ENCODE data around the gene SHISAL1. TPM values are rescaled to one million over a fixed set of nuclear protein-coding genes. Genes with fewer than 3 reads are reported as not detected.
"Not testable (repeated sequence)": the region's sequence is repeated elsewhere in the genome, so short reads cannot be mapped to it uniquely, and the experiment has no call there.

SHISAL1 gene
- total RNA-seq, 1 donor from 2014 or later = 7.6 TPM

DNA sequence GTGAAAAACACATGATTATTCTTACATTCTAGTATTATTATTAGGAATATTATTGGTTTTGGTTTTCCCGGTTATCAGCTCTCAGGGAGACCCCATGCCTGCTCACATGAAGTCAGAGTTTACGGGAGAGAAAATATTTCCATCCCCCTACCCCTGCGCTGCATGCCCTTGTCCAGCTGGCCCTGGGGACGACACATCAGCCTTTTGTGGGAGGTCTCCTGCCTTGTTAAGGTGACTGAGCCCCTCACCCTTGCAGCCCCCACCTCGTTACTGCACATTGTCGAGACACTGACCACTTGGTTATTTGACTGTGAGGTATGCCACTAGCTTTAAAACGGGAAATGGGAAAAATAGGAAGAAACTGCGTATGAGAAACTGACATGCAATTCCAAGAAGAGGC lies 69.0 kb downstream of the SHISAL1 start:
- Histone ChIP-seq H3K27me3 (no peaks in the 10 kb centered on the region), H3K36me3 (no peaks in the 10 kb centered on the region), H3K27ac (no peak overlapping the region), H3K4me1 (no peaks in the 10 kb centered on the region), H3K4me3 (no peak overlapping the region), H3K9me3 (no peaks in the 10 kb centered on the region)
- intact Hi-C loops (cut with DNase I) = no loop called here
- DNase-seq (ENCODE audit: extremely low spot score in 2 of 2) = no peak
- TF ChIP-seq POLR2A (IDR thresholded peaks at IDR 0.05) (no peak), POLR2AphosphoS5 (IDR thresholded peaks at IDR 0.05; ENCODE audit: insufficient read depth in 1 of 2, low read depth in 1 of 2) (no peak)
- TF ChIP-seq, protein P1, sequence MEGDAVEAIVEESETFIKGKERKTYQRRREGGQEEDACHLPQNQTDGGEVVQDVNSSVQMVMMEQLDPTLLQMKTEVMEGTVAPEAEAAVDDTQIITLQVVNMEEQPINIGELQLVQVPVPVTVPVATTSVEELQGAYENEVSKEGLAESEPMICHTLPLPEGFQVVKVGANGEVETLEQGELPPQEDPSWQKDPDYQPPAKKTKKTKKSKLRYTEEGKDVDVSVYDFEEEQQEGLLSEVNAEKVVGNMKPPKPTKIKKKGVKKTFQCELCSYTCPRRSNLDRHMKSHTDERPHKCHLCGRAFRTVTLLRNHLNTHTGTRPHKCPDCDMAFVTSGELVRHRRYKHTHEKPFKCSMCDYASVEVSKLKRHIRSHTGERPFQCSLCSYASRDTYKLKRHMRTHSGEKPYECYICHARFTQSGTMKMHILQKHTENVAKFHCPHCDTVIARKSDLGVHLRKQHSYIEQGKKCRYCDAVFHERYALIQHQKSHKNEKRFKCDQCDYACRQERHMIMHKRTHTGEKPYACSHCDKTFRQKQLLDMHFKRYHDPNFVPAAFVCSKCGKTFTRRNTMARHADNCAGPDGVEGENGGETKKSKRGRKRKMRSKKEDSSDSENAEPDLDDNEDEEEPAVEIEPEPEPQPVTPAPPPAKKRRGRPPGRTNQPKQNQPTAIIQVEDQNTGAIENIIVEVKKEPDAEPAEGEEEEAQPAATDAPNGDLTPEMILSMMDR (IDR thresholded peaks at IDR 0.05) = no peak

DNA sequence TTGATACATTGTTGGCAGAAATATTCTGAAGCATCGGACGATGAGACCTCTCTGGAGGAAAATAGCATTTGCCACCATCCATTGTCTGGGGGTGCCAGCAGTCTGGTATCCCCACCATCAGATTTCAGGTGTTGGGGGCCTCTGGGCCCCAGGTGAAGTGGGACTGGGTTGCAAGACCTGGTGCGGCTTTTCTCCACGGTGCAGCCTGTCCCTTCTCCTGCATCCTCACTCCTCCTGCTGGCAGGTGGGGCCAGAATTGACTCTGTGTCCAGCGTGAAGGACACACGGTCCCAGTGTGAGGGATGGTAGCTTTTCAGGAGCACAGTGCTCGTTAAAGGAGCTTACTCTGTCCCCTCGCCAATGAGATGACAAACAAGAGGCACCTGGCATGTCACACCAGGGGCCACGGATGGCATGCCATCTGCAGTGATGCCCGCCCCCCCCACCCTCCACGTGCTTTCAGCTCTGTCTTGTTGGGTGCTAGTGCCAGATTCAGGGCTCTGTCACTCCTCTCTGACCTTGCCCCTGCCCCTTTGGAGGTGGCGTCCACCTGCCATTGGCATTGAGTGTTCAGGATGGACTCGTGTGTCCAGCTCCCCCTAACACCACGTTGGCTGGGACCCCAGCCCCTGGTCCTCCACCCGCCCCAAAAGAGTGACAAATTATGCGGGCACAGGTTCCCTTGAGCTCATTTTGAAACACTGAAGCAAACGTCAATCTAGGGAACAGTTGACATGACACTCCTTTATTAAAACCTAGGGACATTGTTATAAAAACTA lies 69.6 kb downstream of the SHISAL1 start:
- Histone ChIP-seq H3K36me3 (no peaks in the 10 kb centered on the region), H3K9me3 (no peaks in the 10 kb centered on the region), H3K27ac (no peak overlapping the region), H3K4me1 (no peaks in the 10 kb centered on the region), H3K4me3 (no peak overlapping the region), H3K27me3 (no peaks in the 10 kb centered on the region)
- TF ChIP-seq, protein P1 (IDR thresholded peaks at IDR 0.05) = no peak
- no peak for TF ChIP-seq POLR2AphosphoS5 (IDR thresholded peaks at IDR 0.05; ENCODE audit: insufficient read depth in 1 of 2, low read depth in 1 of 2)
- no peak for TF ChIP-seq POLR2A (IDR thresholded peaks at IDR 0.05)
- DNase-seq (ENCODE audit: extremely low spot score in 2 of 2) = peak; percentile 72 to 89
- intact Hi-C loops (cut with DNase I) = no loop called here

DNA sequence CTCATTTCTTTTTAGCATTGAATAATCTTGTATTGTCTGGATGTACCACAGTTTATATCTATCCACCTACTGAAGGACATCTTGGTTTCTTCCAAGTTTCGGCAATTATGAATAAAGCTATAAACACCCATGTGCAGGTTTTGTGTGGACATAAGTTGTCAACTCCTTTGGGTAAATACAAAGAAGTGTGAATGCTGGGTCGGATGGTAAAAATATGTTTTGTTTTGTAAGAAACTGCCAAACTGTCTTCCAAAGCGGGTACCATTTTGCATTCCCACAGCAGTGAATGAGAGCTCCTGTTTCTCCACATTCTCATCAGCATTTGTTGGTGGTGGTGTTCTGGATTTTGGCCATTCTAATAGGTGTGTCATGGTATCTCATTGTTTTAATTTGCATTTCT lies 71.6 kb downstream of the SHISAL1 start:
- H3K4me1 ChIP-seq; H3K27ac ChIP-seq; H3K36me3 ChIP-seq; intact Hi-C loops (cut with DNase I); H3K9me3 ChIP-seq; H3K4me3 ChIP-seq; H3K27me3 ChIP-seq; DNase-seq (ENCODE audit: extremely low spot score in 2 of 2): not testable (repeated sequence)

DNA sequence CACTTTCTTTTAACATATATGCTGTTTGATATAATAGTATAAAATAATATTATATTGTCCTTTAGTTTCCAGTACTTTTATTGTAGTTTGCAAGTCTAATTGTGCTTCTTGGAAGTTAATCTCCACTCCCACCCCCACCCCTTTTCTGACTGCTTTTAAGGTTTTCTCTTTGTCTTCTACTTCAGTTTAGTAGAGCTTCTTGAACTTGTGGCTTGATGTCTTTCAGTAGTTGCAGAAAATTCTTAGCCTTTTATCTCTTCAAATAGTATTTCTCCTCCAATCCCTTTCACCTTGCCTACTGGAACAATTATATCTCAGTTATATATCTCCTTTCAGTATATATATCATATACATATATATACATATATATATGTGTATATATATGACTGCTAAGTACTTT lies 75.5 kb downstream of the SHISAL1 start:
- H3K4me1 ChIP-seq = no peaks in the 10 kb centered on the region
- no peak for DNase-seq (ENCODE audit: extremely low spot score in 2 of 2)
- no peak overlapping the region for H3K4me3 ChIP-seq
- H3K9me3 ChIP-seq = no peaks in the 10 kb centered on the region
- H3K27me3 ChIP-seq = no peaks in the 10 kb centered on the region
- H3K36me3 ChIP-seq = no peaks in the 10 kb centered on the region
- intact Hi-C loops (cut with DNase I) = no loop called here
- H3K27ac ChIP-seq = no peak overlapping the region
- no peak for TF ChIP-seq POLR2AphosphoS5 (IDR thresholded peaks at IDR 0.05; ENCODE audit: insufficient read depth in 1 of 2, low read depth in 1 of 2)
- TF ChIP-seq POLR2A (IDR thresholded peaks at IDR 0.05) = no peak
- TF ChIP-seq, protein P1 (IDR thresholded peaks at IDR 0.05) = no peak

DNA sequence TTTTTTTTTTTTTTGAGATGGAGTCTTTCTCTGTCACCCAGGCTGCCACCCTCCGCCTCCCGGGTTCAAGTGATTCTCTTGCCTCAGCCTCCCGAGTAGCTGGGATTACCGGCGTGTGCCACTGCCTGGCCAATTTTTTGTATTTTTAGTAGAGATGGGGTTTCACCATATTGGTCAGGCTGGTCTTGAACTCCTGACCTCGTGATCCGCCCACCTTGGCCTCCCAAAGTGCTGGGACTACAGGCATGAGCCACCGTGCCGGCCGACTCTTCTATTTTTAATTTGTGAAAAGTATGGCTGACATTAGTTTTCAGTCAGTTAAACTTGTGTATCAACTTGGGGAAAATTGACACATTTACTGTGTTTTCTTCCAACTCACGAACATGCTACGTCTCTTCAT lies 78.4 kb downstream of the SHISAL1 start:
- intact Hi-C loops (cut with DNase I); H3K4me3 ChIP-seq; DNase-seq (ENCODE audit: extremely low spot score in 2 of 2); H3K27me3 ChIP-seq; H3K9me3 ChIP-seq; H3K27ac ChIP-seq; H3K36me3 ChIP-seq; H3K4me1 ChIP-seq: not testable (repeated sequence)

DNA sequence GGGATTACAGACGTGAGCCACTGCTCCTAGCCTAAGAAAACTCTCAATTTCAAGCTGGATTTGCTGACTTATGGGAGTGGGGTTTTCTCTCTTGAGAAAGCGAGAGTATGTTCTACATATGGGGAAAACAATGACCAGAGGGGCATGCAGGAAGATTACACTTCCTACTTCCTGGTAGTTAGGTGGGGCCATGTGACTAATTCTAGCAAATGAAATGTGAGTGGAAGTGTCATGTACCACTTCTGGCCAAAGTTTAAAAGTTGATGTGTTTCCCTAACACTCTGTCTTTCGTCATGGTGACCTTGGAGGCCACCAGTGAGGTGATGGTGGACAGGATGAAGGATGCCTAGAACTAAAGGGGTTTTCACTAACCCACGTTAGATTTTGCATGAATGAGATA lies 81.5 kb downstream of the SHISAL1 start:
- H3K4me1 ChIP-seq = no peaks in the 10 kb centered on the region
- H3K36me3 ChIP-seq = no peaks in the 10 kb centered on the region
- intact Hi-C loops (cut with DNase I) = no loop called here
- no peak for DNase-seq (ENCODE audit: extremely low spot score in 2 of 2)
- H3K27ac ChIP-seq = no peak overlapping the region
- H3K4me3 ChIP-seq = no peak overlapping the region
- TF ChIP-seq, protein P1 (IDR thresholded peaks at IDR 0.05) = no peak
- TF ChIP-seq POLR2AphosphoS5 (IDR thresholded peaks at IDR 0.05; ENCODE audit: insufficient read depth in 1 of 2, low read depth in 1 of 2) (no peak), POLR2A (IDR thresholded peaks at IDR 0.05) (no peak)
- no peaks in the 10 kb centered on the region for H3K27me3 ChIP-seq
- peaks cover 4% of the 10 kb centered on the region for H3K9me3 ChIP-seq
